ENCODE measurements around the gene NFATC1.

NFATC1 gene

GRCh38 chr18:79424880-79425568 is 29.3 kb downstream of the NFATC1 start:
- DNase-seq: no peak

- DNase-seq: no peak
Measured at GRCh38 chr18:79425569-79425886, 29.8 kb downstream of the NFATC1 start.

GRCh38 chr18:79426376-79427300 is 30.9 kb downstream of the NFATC1 start:
- no peak for DNase-seq

- no peak for DNase-seq
Measured at GRCh38 chr18:79427368-79428225, 31.9 kb downstream of the NFATC1 start.

- no peak for DNase-seq
Measured at GRCh38 chr18:79428287-79428686, 32.6 kb downstream of the NFATC1 start.

- no peak for DNase-seq
Measured at GRCh38 chr18:79429381-79429780, 33.7 kb downstream of the NFATC1 start.

GRCh38 chr18:79429785-79430281 is 34.1 kb downstream of the NFATC1 start:
- no peak for DNase-seq

GRCh38 chr18:79432376-79433120 is 36.8 kb downstream of the NFATC1 start:
- DNase-seq: no peak

GRCh38 chr18:79433431-79433830 is 37.7 kb downstream of the NFATC1 start:
- DNase-seq: no peak

- DNase-seq: peak; percentile 5
Measured at GRCh38 chr18:79434607-79435401, 39.1 kb downstream of the NFATC1 start.

- no peak for DNase-seq
Measured at GRCh38 chr18:79436556-79437275, 41.0 kb downstream of the NFATC1 start.

GRCh38 chr18:79438089-79438897 is 42.6 kb downstream of the NFATC1 start:
- DNase-seq: no peak

GRCh38 chr18:79438898-79439627 is 43.3 kb downstream of the NFATC1 start:
- peak; percentile 3 for DNase-seq

GRCh38 chr18:79439628-79440023 is 43.9 kb downstream of the NFATC1 start:
- DNase-seq: no peak

GRCh38 chr18:79440316-79441110 is 44.8 kb downstream of the NFATC1 start:
- DNase-seq: no peak

GRCh38 chr18:79441420-79441819 is 45.7 kb downstream of the NFATC1 start:
- no peak for DNase-seq

GRCh38 chr18:79442508-79443221 is 46.9 kb downstream of the NFATC1 start:
- no peak for DNase-seq

- no peak for DNase-seq
Measured at GRCh38 chr18:79445221-79445620, 49.5 kb downstream of the NFATC1 start.
